Stomach (tissue), 9 donors: ENCODE data around the gene SENP1. TPM values are rescaled to one million over a fixed set of nuclear protein-coding genes. Genes with fewer than 3 reads are reported as not detected.

ENCODE experiments used
- DNase-seq, 2 donors: peaks; one replicate each; pipeline versions ENCODE4 v3.0.0 to v3.0.0-alpha.2; 2013 to 2019
- H3K27ac ChIP-seq, 5 donors: fragments of 200-600 bp in 4 of 5; sonication (generic) in 4 of 5; one replicate each; pipeline ENCODE4 v1.5.1; 2013 to 2019; ENCODE audit warnings: mild to moderate bottlenecking in 1 of 5, moderate library complexity in 1 of 5
- H3K27me3 ChIP-seq, 3 donors: fragments of 200-600 bp; sonication (generic); one replicate each; pipeline ENCODE4 v1.5.1; 2017 to 2019; ENCODE audit warnings: mixed run types in 1 of 3
- H3K36me3 ChIP-seq, 4 donors: fragments of 200-600 bp; sonication (generic); 1 replicate in 3 of 4; 2 replicates in 1 of 4; pipeline ENCODE4 v1.5.1; 2016 to 2019
- H3K4me1 ChIP-seq, 4 donors: fragments of 200-600 bp; sonication (generic); one replicate each; pipeline ENCODE4 v1.5.1; 2016 to 2019
- H3K4me3 ChIP-seq, 4 donors: fragments of 200-600 bp; sonication (generic) in 3 of 4; one replicate each; pipeline ENCODE4 v1.5.1; 2016 to 2019; ENCODE audit warnings: mild to moderate bottlenecking in 1 of 4
- H3K9me3 ChIP-seq, 4 donors: fragments of 200-600 bp; sonication (generic); one replicate each; pipeline ENCODE4 v1.5.1; 2016 to 2019
- EP300 ChIP-seq: sonication (generic); formaldehyde crosslinking; IDR thresholded peaks from one replicate; pipeline ENCODE4 v1.6.1; 2017; ENCODE audit warnings: antibody characterized with exemption
- POLR2A ChIP-seq, 4 donors: fragments of 450-650 bp; IDR thresholded peaks; one replicate each; pipeline ENCODE4 v1.6.1; 2016; ENCODE audit warnings: antibody characterized with exemption in 4 of 4, control low read depth in 2 of 4, mild to moderate bottlenecking in 1 of 4, moderate library complexity in 1 of 4
- POLR2AphosphoS5 ChIP-seq, 3 donors: sonication (generic); formaldehyde crosslinking; IDR thresholded peaks; one replicate each; pipeline ENCODE4 v1.6.1; 2016; ENCODE audit warnings: antibody characterized with exemption in 3 of 3
- WGBS, 5 donors: extraction: QIAGEN DNeasy Blood & Tissue Kit in 3 of 5; methylation state at CpG; one replicate each; pipeline versions ENCODE4 v1.1.5 to v1.1.7; 2013 to 2018; 5-methylcytosine and 5-hydroxymethylcytosine counted together
- intact Hi-C: fragments of 100-400 bp; cut with DNase I; formaldehyde crosslinking; loops from one replicate; pipeline ENCODE4 v1.15.1; 2023; ENCODE audit warnings: low total_unique reads
- polyA plus RNA-seq, 3 donors: library from polyadenylated mRNA; stranded (reverse); fragments of 200-250 nt; gene quantifications; one replicate each; pipeline ENCODE4 v1.2.3, GENCODE V29; 2013
- total RNA-seq, 5 donors: library from RNA; depleted of rRNA; stranded (reverse); fragments of >200 nt; gene quantifications; one replicate each; pipeline versions ENCODE4 v1.1.0 to v1.2.3, GENCODE V29; 2014 to 2016
- TF ChIP-seq, protein P1 (sequence below), 7 experiments: fragments of 450-650 bp in 4 of 7; fragments of 200-600 bp in 3 of 7; sonication (generic) in 3 of 7; IDR thresholded peaks; one replicate each; pipeline ENCODE4 v1.5.1; 2016 to 2019; ENCODE audit warnings: antibody characterized with exemption in 7 of 7, control low read depth in 2 of 7, mild to moderate bottlenecking in 1 of 7
- donor health status: healthy with polysubstance abuse.
- donor health status: Bipolar disorder and iron deficiency.
- donor health status: healthy.

SENP1 gene
- total and polyA plus RNA-seq, 8 donors = 2.9 to 27.5 (median 10.6) TPM

DNA sequence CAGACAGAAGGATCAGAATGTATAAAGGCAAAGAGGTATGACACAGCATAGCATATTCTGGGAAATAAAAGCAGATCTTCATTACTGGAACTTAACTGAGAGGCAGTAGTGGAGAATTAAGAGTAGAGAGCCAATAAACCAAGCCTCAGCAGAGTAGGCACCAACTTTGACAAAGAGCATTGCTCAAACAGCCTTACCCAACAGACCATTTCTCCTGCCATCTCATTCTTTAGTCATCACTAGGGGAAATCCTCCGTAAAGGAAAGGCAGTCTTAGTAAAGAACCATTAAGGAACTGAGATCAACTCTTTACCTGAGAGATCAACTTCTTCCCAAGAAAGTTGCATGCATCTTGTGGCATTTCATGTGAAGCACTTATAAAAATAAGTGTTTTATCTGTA is 36.6 kb downstream of the SENP1 start:
- peaks cover 52 to 100% (median 95%) of the 10 kb centered on the region in 4 donors for H3K36me3 ChIP-seq

DNA sequence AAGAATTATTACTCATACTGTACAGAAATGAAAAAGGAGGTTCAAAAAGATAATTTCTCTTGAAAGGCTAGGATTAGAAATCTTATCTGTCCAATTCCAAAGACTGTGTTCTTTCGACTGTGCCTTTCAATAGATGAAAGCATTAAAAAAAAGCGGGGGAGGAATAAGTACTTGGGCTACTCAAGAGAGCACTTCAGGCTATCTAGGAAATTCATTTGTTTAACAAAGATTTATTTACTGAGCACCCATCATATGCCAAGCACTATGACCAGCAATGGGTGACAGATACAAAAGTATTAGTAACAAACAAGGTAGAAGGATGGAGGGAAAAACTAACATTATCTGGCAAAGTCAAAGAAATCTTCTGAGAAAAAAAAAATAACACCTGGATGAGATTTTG is 37.4 kb downstream of the SENP1 start:
- Histone ChIP-seq H3K9me3 (no peaks in the 10 kb centered on the region), H3K4me3 (no peak overlapping the region), H3K27ac (no peak overlapping the region), H3K36me3 (peaks cover 51 to 100% (median 95%) of the 10 kb centered on the region in 4 donors), H3K4me1 (no peaks in the 10 kb centered on the region), H3K27me3 (no peaks in the 10 kb centered on the region)
- DNase-seq = no peak
- WGBS, 5 donors = 69 to 75% (median 71%) methylated on average over 2 of the region's 2 CpGs
- intact Hi-C loops = no loop called here
- no peak for TF ChIP-seq EP300
- TF ChIP-seq, protein P1, sequence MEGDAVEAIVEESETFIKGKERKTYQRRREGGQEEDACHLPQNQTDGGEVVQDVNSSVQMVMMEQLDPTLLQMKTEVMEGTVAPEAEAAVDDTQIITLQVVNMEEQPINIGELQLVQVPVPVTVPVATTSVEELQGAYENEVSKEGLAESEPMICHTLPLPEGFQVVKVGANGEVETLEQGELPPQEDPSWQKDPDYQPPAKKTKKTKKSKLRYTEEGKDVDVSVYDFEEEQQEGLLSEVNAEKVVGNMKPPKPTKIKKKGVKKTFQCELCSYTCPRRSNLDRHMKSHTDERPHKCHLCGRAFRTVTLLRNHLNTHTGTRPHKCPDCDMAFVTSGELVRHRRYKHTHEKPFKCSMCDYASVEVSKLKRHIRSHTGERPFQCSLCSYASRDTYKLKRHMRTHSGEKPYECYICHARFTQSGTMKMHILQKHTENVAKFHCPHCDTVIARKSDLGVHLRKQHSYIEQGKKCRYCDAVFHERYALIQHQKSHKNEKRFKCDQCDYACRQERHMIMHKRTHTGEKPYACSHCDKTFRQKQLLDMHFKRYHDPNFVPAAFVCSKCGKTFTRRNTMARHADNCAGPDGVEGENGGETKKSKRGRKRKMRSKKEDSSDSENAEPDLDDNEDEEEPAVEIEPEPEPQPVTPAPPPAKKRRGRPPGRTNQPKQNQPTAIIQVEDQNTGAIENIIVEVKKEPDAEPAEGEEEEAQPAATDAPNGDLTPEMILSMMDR (IDR thresholded peaks at IDR 0.05) = no peak
- TF ChIP-seq POLR2A (IDR thresholded peaks at IDR 0.05) = no peak
- TF ChIP-seq POLR2AphosphoS5 (IDR thresholded peaks at IDR 0.05) = no peak

More for the DNA sequence above, 36.6 kb downstream of the SENP1 start:
- no peak for DNase-seq
- WGBS, 5 donors = 85 to 96% (median 91%) methylated on average over 1 of the region's 1 CpG
- no peaks in the 10 kb centered on the region for H3K27me3 ChIP-seq
- TF ChIP-seq POLR2A (IDR thresholded peaks at IDR 0.05) (no peak), POLR2AphosphoS5 (IDR thresholded peaks at IDR 0.05) (no peak), EP300 (no peak)
- TF ChIP-seq, protein P1 (IDR thresholded peaks at IDR 0.05) = no peak
- no peak overlapping the region for H3K27ac ChIP-seq
- H3K4me1 ChIP-seq = no peaks in the 10 kb centered on the region
- H3K9me3 ChIP-seq = no peaks in the 10 kb centered on the region
- H3K4me3 ChIP-seq = no peak overlapping the region
- intact Hi-C loops = no loop called here

DNA sequence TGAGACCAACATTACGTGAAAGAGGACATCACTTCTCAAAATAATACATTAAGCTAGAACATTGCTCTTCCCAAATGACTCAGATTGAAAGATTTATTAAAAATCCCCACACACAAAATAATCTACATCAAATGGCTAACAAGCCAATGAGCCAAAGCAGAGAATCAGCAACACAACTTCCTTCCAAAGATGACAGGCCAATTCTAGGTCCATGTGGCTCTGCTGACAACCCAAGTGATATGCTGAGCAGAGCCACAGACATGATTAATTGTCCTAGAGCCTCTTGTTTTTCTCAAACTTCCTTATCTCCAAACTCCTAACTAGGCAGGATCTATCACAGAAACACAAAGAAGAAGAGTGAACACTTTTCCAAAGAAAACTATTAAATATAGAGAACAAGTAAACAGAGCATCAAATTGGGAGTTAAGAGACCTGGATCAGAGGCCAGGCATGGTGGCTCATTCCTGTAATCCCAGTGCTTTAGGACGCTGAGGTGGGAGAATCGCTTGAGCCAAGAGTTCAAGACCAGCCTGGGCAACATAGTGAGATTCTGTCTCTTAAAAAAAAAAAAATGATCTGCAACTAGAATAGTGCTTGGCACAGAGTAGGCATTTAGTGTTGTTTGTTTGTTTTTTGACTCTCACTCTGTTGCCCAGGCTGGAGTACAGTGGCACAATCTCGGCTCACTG is 38.5 kb downstream of the SENP1 start:
- intact Hi-C loops = no loop called here
- Histone ChIP-seq H3K4me1 (no peaks in the 10 kb centered on the region), H3K27me3 (no peaks in the 10 kb centered on the region), H3K9me3 (no peaks in the 10 kb centered on the region), H3K4me3 (no peak overlapping the region), H3K36me3 (peaks cover 52 to 100% (median 95%) of the 10 kb centered on the region in 4 donors), H3K27ac (no peak overlapping the region)
- 92 to 95% (median 94%) methylated on average over 4 of the region's 4 CpGs for WGBS, 5 donors
- DNase-seq = peak in 1 of 2 donors; percentile 13
- TF ChIP-seq POLR2AphosphoS5 (IDR thresholded peaks at IDR 0.05) (no peak), EP300 (no peak), POLR2A (IDR thresholded peaks at IDR 0.05) (no peak)
- TF ChIP-seq, protein P1 (IDR thresholded peaks at IDR 0.05) = no peak

DNA sequence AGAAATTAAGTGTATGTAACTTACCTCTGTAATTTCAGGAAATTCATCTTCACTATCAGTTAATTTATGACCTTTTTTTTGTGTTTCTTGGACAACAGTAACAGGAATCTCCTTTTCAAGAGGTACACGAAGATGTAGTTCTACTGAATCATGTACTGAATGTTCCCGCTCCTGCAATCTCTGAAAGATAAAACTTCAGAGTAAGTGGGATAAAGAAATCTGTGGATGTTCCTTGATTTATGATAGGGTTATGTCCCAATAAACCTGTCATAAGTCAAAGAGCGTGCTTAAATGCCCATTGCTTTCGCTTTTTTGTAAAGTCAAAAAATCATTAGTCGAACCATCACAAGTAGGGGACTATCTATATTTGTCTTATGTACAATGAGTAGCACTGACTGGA is 40.8 kb downstream of the SENP1 start:
- no peak overlapping the region for H3K27ac ChIP-seq
- TF ChIP-seq POLR2AphosphoS5 (IDR thresholded peaks at IDR 0.05) (no peak), EP300 (no peak), POLR2A (IDR thresholded peaks at IDR 0.05) (no peak)
- TF ChIP-seq, protein P1 (IDR thresholded peaks at IDR 0.05) = no peak
- no peaks in the 10 kb centered on the region for H3K9me3 ChIP-seq
- H3K27me3 ChIP-seq = no peaks in the 10 kb centered on the region
- H3K4me1 ChIP-seq = no peaks in the 10 kb centered on the region
- H3K36me3 ChIP-seq = peaks cover 38 to 100% (median 95%) of the 10 kb centered on the region in 4 donors
- intact Hi-C loops = no loop called here
- 90 to 97% (median 96%) methylated on average over 5 of the region's 5 CpGs for WGBS, 5 donors
- no peak overlapping the region for H3K4me3 ChIP-seq
- no peak for DNase-seq
